C4-2B (cell line): Measurements from ENCODE around the gene VPS13A.

Source experiments
- H3K27ac ChIP-seq: fragments of 450-650 bp; 2 replicates; pipeline ENCODE4 v1.5.1; 2017
- CTCF ChIP-seq: fragments of 450-650 bp; conservative IDR thresholded peaks from 2 replicates; pipeline ENCODE4 v1.5.1; 2017; ENCODE audit warnings: mild to moderate bottlenecking
- ZFX ChIP-seq: fragments of 450-650 bp; IDR thresholded peaks from 2 replicates; pipeline ENCODE4 v1.6.1; 2017

The VPS13A gene

DNA sequence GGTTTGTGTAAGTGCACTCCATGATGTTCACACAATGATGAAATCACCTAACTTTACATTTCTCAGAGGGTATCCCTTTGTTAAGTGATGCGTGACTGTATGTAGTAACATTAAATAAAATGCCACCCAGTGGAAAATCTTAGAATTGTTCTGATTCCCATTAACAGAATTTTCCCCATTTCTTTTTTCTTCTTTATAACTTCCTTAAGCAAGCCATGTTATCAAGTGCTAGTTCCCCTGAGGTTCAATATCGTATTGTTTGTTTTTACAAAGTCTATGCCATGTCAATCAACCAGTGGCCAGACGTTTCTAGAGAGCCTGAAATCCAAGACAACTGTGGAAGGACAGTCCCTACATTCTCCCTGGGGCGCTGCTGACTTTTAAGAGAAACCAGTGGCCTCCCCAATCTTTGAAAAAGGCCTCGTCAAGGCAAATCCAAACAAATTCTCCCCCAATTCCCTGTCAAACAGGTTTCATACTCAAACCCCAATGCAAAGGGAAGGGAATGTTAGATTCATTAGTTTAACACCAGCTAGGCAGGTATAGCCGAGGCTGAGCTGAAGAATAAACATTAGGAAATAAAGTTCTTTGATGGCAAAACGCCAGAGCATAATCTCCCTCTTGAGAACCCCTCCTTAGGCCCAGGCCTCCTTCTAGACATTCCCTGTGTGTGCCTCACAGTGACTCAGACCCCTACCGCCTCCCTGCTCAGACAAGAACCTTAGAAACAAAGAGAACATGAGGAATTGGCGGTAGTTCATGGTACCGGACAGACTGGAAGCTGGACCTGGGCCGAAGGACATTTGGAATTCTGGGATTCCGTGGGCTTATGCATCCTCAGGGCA lies 272.1 kb downstream of the VPS13A start:
- no peak overlapping the region for H3K27ac ChIP-seq
- TF ChIP-seq CTCF (peak; percentile 29), ZFX (no peak)

- no peak overlapping the region for H3K27ac ChIP-seq
- TF ChIP-seq ZFX (no peak), CTCF (no peak)
These were observed 272.7 kb downstream of the VPS13A start for GRCh38 chr9:77450085-77450475.

- no peak for TF ChIP-seq CTCF
- no peak for TF ChIP-seq ZFX
- H3K27ac ChIP-seq: no peak overlapping the region
These were observed 274.2 kb downstream of the VPS13A start for GRCh38 chr9:77451507-77451906.

DNA sequence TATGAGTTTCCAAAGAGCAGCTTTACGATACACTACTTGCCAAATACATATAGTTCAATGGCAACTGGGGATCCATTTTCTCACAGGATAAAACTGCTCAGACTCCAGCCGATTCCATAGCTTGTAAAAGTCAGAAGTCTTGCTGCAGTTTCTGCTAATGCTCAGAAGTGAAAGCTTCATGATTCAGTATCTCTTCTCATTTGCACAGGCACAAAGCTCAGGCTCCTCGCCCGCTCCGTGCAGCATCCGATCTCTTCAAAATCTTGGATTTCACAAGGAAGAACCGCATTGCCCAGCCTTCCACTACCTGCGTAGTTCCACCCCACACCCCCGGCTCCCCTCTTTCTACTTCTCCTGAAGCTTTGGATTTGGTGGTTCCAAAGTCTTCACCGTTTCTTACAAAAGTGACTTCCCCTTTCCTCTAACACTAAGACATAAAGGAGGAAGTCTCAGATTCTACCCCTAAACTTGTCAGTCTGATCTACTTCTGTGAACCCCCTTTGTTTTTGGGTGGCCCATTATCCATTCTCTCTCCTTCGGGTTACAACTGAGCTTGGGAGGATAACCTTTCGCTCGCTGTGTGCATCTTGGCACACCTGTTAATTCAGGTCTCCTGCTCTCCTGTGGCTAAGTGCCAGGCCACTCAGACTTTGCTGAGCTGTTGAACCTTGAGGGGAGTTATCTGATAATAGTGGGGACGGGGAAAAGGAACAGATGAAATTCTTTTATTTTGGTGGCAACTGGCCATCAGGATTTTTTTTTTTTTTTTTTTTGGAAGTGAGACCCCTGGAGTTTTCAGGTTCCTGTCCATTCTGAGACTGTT lies 276.7 kb downstream of the VPS13A start:
- no peak overlapping the region for H3K27ac ChIP-seq
- no peak for TF ChIP-seq CTCF
- TF ChIP-seq ZFX: no peak

- H3K27ac ChIP-seq: no peak overlapping the region
- TF ChIP-seq ZFX (no peak), CTCF (no peak)
These were observed 277.3 kb downstream of the VPS13A start for GRCh38 chr9:77454663-77455062.

DNA sequence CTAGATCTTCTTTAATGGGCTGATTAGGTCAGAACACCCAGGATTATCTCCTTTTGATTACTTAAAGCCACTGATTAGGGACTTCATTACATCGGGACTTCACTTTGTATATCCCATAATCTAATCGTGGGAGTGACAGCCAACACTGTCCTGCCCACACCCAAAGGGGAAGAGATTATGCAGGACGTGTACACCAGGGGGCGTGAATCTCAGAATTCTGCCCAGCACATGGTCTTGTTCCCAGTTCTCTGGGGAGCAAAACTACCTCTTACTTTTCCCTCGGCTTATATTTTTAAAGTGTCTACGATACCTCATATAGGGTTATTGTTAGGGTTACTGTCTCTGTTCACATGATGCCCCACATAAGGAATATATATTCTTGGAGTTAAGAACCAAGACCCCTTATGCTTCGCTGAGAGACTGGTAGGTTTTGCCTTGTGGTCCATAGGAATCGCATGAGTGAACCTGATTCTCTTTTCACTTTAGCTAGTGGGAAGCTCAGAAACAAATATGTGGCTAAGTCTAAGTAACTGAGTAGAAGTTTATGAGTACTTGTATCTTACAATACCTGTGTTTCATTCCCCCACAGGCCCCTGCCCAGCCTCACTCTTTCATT lies 278.1 kb downstream of the VPS13A start:
- H3K27ac ChIP-seq: no peak overlapping the region
- peak; percentile 86 for TF ChIP-seq CTCF
- no peak for TF ChIP-seq ZFX
